Tibial artery (tissue), 4 donors: ENCODE results near the gene NMRK2.

Experiments
- DNase-seq, 2 donors: peaks; one replicate each; pipeline ENCODE4 v3.0.0-alpha.2; 2019
- H3K27ac ChIP-seq, 2 donors: fragments of 200-600 bp; sonication (generic) in 1 of 2; 1 replicate in 1 of 2; 2 replicates in 1 of 2; pipeline ENCODE4 v1.5.1; 2018 to 2019; ENCODE audit warnings: mild to moderate bottlenecking in 1 of 2
- H3K27me3 ChIP-seq, 2 donors: fragments of 200-600 bp; sonication (generic) in 1 of 2; one replicate each; pipeline versions ENCODE4 v1.5.1 to v1.6.0; 2016 to 2019
- H3K36me3 ChIP-seq, 3 donors: fragments of 200-600 bp; sonication (generic) in 2 of 3; one replicate each; pipeline ENCODE4 v1.5.1; 2016 to 2019; ENCODE audit warnings: mild to moderate bottlenecking in 2 of 3
- H3K4me1 ChIP-seq, 4 donors: fragments of 200-600 bp; sonication (generic) in 2 of 4; 1 replicate in 3 of 4; 2 replicates in 1 of 4; pipeline ENCODE4 v1.5.1; 2016 to 2019
- H3K4me3 ChIP-seq, 2 donors: fragments of 200-600 bp; sonication (generic) in 1 of 2; 1 replicate in 1 of 2; 2 replicates in 1 of 2; pipeline ENCODE4 v1.5.1; 2018 to 2019; ENCODE audit warnings: mild to moderate bottlenecking in 2 of 2
- H3K9me3 ChIP-seq, 3 donors: fragments of 200-600 bp; sonication (generic) in 1 of 3; one replicate each; pipeline ENCODE4 v1.5.1; 2016 to 2019
- CTCF ChIP-seq, 2 experiments: fragments of 200-600 bp in 1 of 2; fragments of 450-650 bp in 1 of 2; IDR thresholded peaks; one replicate each; pipeline ENCODE4 v1.5.1; 2017 to 2019; ENCODE audit warnings: antibody characterized with exemption in 2 of 2, mild to moderate bottlenecking in 1 of 2, moderate library complexity in 1 of 2
- intact Hi-C: fragments of 100-400 bp; cut with DNase I; formaldehyde crosslinking; loops from one replicate; pipeline ENCODE4 v1.15.0; 2023; ENCODE audit warnings: low total_unique reads

Gene NMRK2

GRCh38 chr19:3976495-3977241, 43.8 kb downstream of the NMRK2 start:
- H3K27me3 ChIP-seq = no peaks in the 10 kb centered on the region
- intact Hi-C loops = no loop called here
- peak overlapping the region in 1 of 2 donors; percentile 7 for H3K27ac ChIP-seq
- peak in 1 of 2 donors; percentile 64 for DNase-seq
- H3K36me3 ChIP-seq = peaks cover 67 to 68% (median 67%) of the 10 kb centered on the region in 3 donors
- peaks cover 0 to under 1% (median 0%) of the 10 kb centered on the region in 4 donors for H3K4me1 ChIP-seq
- TF ChIP-seq CTCF (IDR thresholded peaks at IDR 0.05) = no peak
- H3K9me3 ChIP-seq = no peaks in the 10 kb centered on the region
- no peak overlapping the region for H3K4me3 ChIP-seq

- Histone ChIP-seq H3K27me3 (no peaks in the 10 kb centered on the region), H3K9me3 (no peaks in the 10 kb centered on the region), H3K4me3 (no peak overlapping the region), H3K36me3 (peaks cover 74 to 76% (median 76%) of the 10 kb centered on the region in 3 donors), H3K27ac (no peak overlapping the region), H3K4me1 (peaks cover 0 to 5% (median 0%) of the 10 kb centered on the region in 4 donors)
- no peak for DNase-seq
- intact Hi-C loops = no loop called here
- TF ChIP-seq CTCF (IDR thresholded peaks at IDR 0.05) = no peak
These were observed 44.6 kb downstream of the NMRK2 start for GRCh38 chr19:3977242-3978143.

GRCh38 chr19:3978145-3978544, 45.3 kb downstream of the NMRK2 start:
- intact Hi-C loops = no loop called here
- Histone ChIP-seq H3K36me3 (peaks cover 78 to 83% (median 82%) of the 10 kb centered on the region in 3 donors), H3K4me3 (no peak overlapping the region), H3K4me1 (peaks cover 0 to 12% (median 5%) of the 10 kb centered on the region in 4 donors), H3K9me3 (no peaks in the 10 kb centered on the region), H3K27ac (no peak overlapping the region), H3K27me3 (no peaks in the 10 kb centered on the region)
- DNase-seq = no peak
- TF ChIP-seq CTCF (IDR thresholded peaks at IDR 0.05) = no peak

- Histone ChIP-seq H3K27me3 (no peaks in the 10 kb centered on the region), H3K4me3 (no peak overlapping the region), H3K4me1 (peaks cover 0 to 23% (median 16%) of the 10 kb centered on the region in 4 donors), H3K9me3 (no peaks in the 10 kb centered on the region), H3K27ac (no peak overlapping the region), H3K36me3 (peaks cover 89 to 94% (median 93%) of the 10 kb centered on the region in 3 donors)
- TF ChIP-seq CTCF (IDR thresholded peaks at IDR 0.05) = no peak
- intact Hi-C loops = no loop called here
- DNase-seq = no peak
These were observed 46.4 kb downstream of the NMRK2 start for GRCh38 chr19:3979289-3979673.

GRCh38 chr19:3979674-3980352, 46.9 kb downstream of the NMRK2 start:
- no peaks in the 10 kb centered on the region for H3K27me3 ChIP-seq
- peaks cover 0 to 27% (median 19%) of the 10 kb centered on the region in 4 donors for H3K4me1 ChIP-seq
- no peaks in the 10 kb centered on the region for H3K9me3 ChIP-seq
- DNase-seq = no peak
- intact Hi-C loops = loop anchor here (10.0 kb wide), 2 partner anchors 145 to 205 kb away; partner anchors contain the start of genes ANKRD24, MAP2K2 and SIRT6
- H3K4me3 ChIP-seq = no peak overlapping the region
- H3K27ac ChIP-seq = no peak overlapping the region
- no peak for TF ChIP-seq CTCF (IDR thresholded peaks at IDR 0.05)
- H3K36me3 ChIP-seq = peaks cover 89 to 94% (median 93%) of the 10 kb centered on the region in 3 donors
